Measurements from ENCODE around the gene SYT9. TPM values are rescaled to one million over a fixed set of nuclear protein-coding genes. Genes with fewer than 3 reads are reported as not detected.

Gene SYT9
- total RNA-seq, 1 donor from 2014 or later: 0.07 TPM

DNA sequence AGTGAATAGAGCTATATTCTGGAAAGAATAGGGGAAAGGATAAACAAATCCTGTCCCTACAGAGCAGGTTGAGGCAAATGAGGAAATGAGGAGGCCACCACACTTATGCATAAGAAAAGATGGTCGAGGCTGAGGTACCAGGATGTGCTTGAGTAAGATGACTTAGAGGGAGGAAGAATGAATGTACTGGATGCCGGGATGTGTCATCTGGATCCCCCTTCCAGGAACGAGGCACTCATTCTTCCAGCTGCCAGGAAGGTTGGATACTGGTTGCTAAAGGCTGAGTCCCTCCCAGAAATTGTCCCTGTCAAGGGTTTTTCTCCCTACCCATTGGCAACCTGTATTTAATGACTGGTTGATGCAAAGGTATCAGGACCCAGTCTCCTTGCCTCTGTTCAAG lies 31.1 kb upstream of the SYT9 start:
- no peak overlapping the region for H3K4me3 Mint-ChIP-seq (ENCODE audit: unreplicated experiment)
- H3K27ac Mint-ChIP-seq (ENCODE audit: unreplicated experiment): no peak overlapping the region
- H3K4me1 Mint-ChIP-seq (ENCODE audit: low read depth): no peaks in the 10 kb centered on the region
- no peaks in the 10 kb centered on the region for H3K36me3 Mint-ChIP-seq (ENCODE audit: low read depth)
- TF ChIP-seq, protein P1, sequence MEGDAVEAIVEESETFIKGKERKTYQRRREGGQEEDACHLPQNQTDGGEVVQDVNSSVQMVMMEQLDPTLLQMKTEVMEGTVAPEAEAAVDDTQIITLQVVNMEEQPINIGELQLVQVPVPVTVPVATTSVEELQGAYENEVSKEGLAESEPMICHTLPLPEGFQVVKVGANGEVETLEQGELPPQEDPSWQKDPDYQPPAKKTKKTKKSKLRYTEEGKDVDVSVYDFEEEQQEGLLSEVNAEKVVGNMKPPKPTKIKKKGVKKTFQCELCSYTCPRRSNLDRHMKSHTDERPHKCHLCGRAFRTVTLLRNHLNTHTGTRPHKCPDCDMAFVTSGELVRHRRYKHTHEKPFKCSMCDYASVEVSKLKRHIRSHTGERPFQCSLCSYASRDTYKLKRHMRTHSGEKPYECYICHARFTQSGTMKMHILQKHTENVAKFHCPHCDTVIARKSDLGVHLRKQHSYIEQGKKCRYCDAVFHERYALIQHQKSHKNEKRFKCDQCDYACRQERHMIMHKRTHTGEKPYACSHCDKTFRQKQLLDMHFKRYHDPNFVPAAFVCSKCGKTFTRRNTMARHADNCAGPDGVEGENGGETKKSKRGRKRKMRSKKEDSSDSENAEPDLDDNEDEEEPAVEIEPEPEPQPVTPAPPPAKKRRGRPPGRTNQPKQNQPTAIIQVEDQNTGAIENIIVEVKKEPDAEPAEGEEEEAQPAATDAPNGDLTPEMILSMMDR (IDR thresholded peaks at IDR 0.05): no peak
- DNase-seq (ENCODE audit: low spot score): no peak
- no peaks in the 10 kb centered on the region for H3K9me3 Mint-ChIP-seq (ENCODE audit: low read depth)
- H3K27me3 Mint-ChIP-seq (ENCODE audit: low read depth): peaks cover 27% of the 10 kb centered on the region

GRCh38 chr11:7222619-7223018 lies 29.1 kb upstream of the SYT9 start:
- TF ChIP-seq, protein P1 (IDR thresholded peaks at IDR 0.05): no peak
- H3K27me3 Mint-ChIP-seq (ENCODE audit: low read depth): peaks cover 27% of the 10 kb centered on the region
- H3K36me3 Mint-ChIP-seq (ENCODE audit: low read depth): no peaks in the 10 kb centered on the region
- no peaks in the 10 kb centered on the region for H3K9me3 Mint-ChIP-seq (ENCODE audit: low read depth)
- H3K4me3 Mint-ChIP-seq (ENCODE audit: unreplicated experiment): no peak overlapping the region
- no peaks in the 10 kb centered on the region for H3K4me1 Mint-ChIP-seq (ENCODE audit: low read depth)
- no peak for DNase-seq (ENCODE audit: low spot score)
- H3K27ac Mint-ChIP-seq (ENCODE audit: unreplicated experiment): no peak overlapping the region

DNA sequence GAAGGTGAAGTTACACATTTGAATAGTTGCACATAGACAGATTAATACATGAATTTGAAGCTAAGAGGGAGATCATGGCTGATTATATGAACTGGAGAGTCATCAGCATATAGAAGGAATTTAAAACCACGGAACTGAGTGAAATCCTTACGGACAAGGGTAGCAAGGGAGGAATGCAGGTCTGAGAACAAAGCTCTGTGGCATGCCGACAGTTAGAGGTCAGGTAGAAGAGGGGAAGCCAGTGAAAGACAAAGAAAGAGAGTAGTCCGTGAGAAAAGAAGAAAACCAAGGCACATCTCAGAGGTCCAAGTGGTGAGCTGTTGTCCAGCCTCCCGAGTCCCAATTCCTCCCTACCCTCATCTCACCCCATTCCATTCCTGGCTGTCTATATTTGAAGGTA lies 11.8 kb upstream of the SYT9 start:
- no peak for DNase-seq (ENCODE audit: low spot score)
- TF ChIP-seq, protein P1 (IDR thresholded peaks at IDR 0.05): no peak
- Mint-ChIP-seq H3K4me1 (ENCODE audit: low read depth) (no peaks in the 10 kb centered on the region), H3K27ac (ENCODE audit: unreplicated experiment) (no peak overlapping the region), H3K9me3 (ENCODE audit: low read depth) (no peaks in the 10 kb centered on the region), H3K27me3 (ENCODE audit: low read depth) (peaks cover 39% of the 10 kb centered on the region), H3K4me3 (ENCODE audit: unreplicated experiment) (no peak overlapping the region), H3K36me3 (ENCODE audit: low read depth) (no peaks in the 10 kb centered on the region)

DNA sequence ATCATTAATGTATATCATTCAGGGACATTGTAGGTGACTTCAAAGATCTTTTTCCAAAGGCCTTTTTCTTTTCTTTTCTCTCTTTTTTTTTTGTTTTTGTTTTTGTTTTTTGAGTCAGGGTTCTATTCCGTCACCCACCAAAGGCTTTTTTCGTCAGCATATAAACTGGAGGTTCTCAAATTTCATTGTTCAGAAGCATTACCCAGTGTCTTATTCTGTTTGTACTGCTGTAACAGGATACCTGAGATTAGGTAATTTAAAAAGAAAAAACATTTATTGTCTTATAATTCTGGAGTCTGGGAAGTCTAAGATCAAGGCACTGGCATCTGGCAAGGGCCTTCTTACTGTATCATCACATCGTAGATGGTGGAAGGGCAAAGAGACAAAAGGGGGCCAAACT lies 6.4 kb upstream of the SYT9 start:
- TF ChIP-seq, protein P1 (IDR thresholded peaks at IDR 0.05): no peak
- H3K4me1 Mint-ChIP-seq (ENCODE audit: low read depth): no peaks in the 10 kb centered on the region
- no peak for DNase-seq (ENCODE audit: low spot score)

DNA sequence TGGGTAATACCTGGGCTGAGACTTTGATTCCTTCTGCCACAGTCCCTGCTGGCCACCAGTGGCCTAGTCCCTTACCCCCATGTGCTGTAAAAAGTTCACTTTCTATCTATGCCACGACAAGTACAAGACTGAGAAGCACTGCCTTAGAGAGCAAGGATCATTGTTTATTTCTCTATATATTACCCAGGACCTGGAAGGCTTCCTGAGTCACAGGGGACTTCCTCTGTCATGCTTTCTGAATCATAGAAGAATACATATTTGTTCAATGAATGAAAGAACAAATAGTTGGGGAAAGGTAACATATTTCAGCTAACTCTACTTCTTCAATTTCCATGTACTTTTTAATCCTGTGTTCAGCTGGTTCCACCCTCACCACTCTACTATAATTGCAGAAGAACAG lies 5.5 kb upstream of the SYT9 start:
- H3K4me1 Mint-ChIP-seq (ENCODE audit: low read depth): no peaks in the 10 kb centered on the region
- TF ChIP-seq, protein P1 (IDR thresholded peaks at IDR 0.05): no peak
- H3K27ac Mint-ChIP-seq (ENCODE audit: unreplicated experiment): no peak overlapping the region
- no peak overlapping the region for H3K4me3 Mint-ChIP-seq (ENCODE audit: unreplicated experiment)
- peaks cover 30% of the 10 kb centered on the region for H3K27me3 Mint-ChIP-seq (ENCODE audit: low read depth)
- H3K36me3 Mint-ChIP-seq (ENCODE audit: low read depth): peaks cover 1% of the 10 kb centered on the region
- no peak for DNase-seq (ENCODE audit: low spot score)
- peaks cover 15% of the 10 kb centered on the region for H3K9me3 Mint-ChIP-seq (ENCODE audit: low read depth)

More for the DNA sequence above, 6.4 kb upstream of the SYT9 start:
- no peak overlapping the region for H3K4me3 Mint-ChIP-seq (ENCODE audit: unreplicated experiment)
- peaks cover 1% of the 10 kb centered on the region for H3K36me3 Mint-ChIP-seq (ENCODE audit: low read depth)
- peaks cover 15% of the 10 kb centered on the region for H3K9me3 Mint-ChIP-seq (ENCODE audit: low read depth)
- H3K27me3 Mint-ChIP-seq (ENCODE audit: low read depth): peaks cover 27% of the 10 kb centered on the region
- no peak overlapping the region for H3K27ac Mint-ChIP-seq (ENCODE audit: unreplicated experiment)
